Measurements from ENCODE around the gene SLC8A2.

The SLC8A2 gene

DNA sequence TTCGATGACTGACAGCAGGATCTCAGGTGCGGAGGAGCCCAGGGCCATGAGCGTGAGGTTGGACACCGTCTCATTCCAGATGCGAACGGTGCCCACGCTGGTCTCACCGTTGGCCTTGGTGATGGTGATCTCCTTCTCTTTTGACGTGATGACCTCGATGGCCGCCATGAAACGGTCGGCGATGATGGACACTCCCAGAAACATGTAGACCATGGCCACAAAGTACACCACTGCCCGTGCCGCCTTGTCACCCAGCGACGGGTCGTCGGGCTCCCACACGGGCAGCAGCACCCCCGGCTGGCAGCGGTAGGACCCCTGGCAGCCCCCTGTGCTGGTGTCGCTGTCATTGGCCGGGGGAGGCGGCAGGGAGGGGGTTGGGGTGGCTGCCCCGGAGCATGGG is 5.7 kb downstream of the SLC8A2 start:
- no peak overlapping the region for H2AFZ ChIP-seq (ENCODE audit: low read length)
- peaks cover 93% of the 10 kb centered on the region for H3K27me3 ChIP-seq (replicated peaks; ENCODE audit: insufficient read depth, low read length)
- no peaks in the 10 kb centered on the region for H3K9me2 ChIP-seq (replicated peaks; ENCODE audit: insufficient read depth, low read length)
- H3K79me2 ChIP-seq (ENCODE audit: low read length) = no peaks in the 10 kb centered on the region
- no peak overlapping the region for H3K4me3 ChIP-seq (ENCODE audit: low read length)
- H3K27ac ChIP-seq (ENCODE audit: low read length) = no peak overlapping the region
- H3F3A ChIP-seq (ENCODE audit: insufficient read depth, low read length) = no peaks in the 10 kb centered on the region
- no peaks in the 10 kb centered on the region for H4K20me1 ChIP-seq (ENCODE audit: insufficient read depth, low read length)
- H3K4me1 ChIP-seq (ENCODE audit: low read length) = no peaks in the 10 kb centered on the region
- no peaks in the 10 kb centered on the region for H3K36me3 ChIP-seq (replicated peaks; ENCODE audit: insufficient read depth, low read length)
- H3K4me2 ChIP-seq (ENCODE audit: low read depth, low read length) = no peak overlapping the region
- no peak for DNase-seq
- no peak for TF ChIP-seq EZH2phosphoT487 (IDR thresholded peaks at IDR 0.05; ENCODE audit: low read length)
- TF ChIP-seq EZH2 (optimal IDR thresholded peaks at IDR 0.05; ENCODE audit: low read depth, low read length) = no peak
- TF ChIP-seq, protein P1, sequence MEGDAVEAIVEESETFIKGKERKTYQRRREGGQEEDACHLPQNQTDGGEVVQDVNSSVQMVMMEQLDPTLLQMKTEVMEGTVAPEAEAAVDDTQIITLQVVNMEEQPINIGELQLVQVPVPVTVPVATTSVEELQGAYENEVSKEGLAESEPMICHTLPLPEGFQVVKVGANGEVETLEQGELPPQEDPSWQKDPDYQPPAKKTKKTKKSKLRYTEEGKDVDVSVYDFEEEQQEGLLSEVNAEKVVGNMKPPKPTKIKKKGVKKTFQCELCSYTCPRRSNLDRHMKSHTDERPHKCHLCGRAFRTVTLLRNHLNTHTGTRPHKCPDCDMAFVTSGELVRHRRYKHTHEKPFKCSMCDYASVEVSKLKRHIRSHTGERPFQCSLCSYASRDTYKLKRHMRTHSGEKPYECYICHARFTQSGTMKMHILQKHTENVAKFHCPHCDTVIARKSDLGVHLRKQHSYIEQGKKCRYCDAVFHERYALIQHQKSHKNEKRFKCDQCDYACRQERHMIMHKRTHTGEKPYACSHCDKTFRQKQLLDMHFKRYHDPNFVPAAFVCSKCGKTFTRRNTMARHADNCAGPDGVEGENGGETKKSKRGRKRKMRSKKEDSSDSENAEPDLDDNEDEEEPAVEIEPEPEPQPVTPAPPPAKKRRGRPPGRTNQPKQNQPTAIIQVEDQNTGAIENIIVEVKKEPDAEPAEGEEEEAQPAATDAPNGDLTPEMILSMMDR (IDR thresholded peaks at IDR 0.05; ENCODE audit: low read length) = no peak
- H3K9me3 ChIP-seq (replicated peaks; ENCODE audit: insufficient read depth, low read length) = no peaks in the 10 kb centered on the region
- H3K9ac ChIP-seq (ENCODE audit: low read length) = no peak overlapping the region

DNA sequence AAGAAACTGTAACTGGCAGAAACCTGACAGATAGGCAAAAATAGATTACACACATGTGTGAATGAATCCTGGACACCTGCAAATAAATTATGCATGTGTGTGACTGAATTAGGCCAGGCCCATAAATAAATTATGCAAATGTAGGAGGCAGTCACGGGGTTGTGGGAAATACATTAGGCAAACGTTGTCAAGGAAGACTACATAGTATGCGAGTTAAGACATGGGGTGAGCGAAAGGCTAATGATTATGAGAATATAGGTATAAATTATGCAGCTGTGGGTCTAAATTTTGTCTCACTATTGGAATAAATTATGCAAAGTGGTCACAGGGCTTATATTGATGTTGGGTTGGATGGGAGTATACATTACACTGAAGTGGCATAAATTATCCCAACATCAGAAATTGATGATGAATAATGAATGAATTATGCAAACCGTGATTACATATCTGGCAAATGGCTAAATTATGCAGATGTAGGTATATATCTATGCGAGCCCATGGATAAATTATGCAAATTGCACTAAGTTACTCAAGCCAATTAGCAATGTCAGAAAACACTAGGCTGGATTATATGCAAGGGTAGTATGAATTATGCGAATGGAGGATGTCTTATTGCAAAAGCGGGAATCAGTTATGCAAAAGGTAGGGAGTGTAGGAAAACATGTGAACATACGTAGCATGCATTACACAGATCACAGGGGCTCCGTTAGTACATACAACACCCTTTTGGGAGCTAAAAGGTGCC is 6.8 kb downstream of the SLC8A2 start:
- Histone ChIP-seq H3K9me2 (replicated peaks; ENCODE audit: insufficient read depth, low read length) (no peaks in the 10 kb centered on the region), H3K36me3 (replicated peaks; ENCODE audit: insufficient read depth, low read length) (no peaks in the 10 kb centered on the region), H3K9me3 (replicated peaks; ENCODE audit: insufficient read depth, low read length) (no peaks in the 10 kb centered on the region), H3K27me3 (replicated peaks; ENCODE audit: insufficient read depth, low read length) (peaks cover 86% of the 10 kb centered on the region), H3K4me3 (ENCODE audit: low read length) (no peak overlapping the region), H3K4me1 (ENCODE audit: low read length) (no peaks in the 10 kb centered on the region), H4K20me1 (ENCODE audit: insufficient read depth, low read length) (no peaks in the 10 kb centered on the region), H3K79me2 (ENCODE audit: low read length) (no peaks in the 10 kb centered on the region), H3K9ac (ENCODE audit: low read length) (no peak overlapping the region), H2AFZ (ENCODE audit: low read length) (no peak overlapping the region), H3K4me2 (ENCODE audit: low read depth, low read length) (no peak overlapping the region), H3K27ac (ENCODE audit: low read length) (no peak overlapping the region), H3F3A (ENCODE audit: insufficient read depth, low read length) (no peaks in the 10 kb centered on the region)
- DNase-seq = no peak
- no peak for TF ChIP-seq EZH2 (optimal IDR thresholded peaks at IDR 0.05; ENCODE audit: low read depth, low read length)
- TF ChIP-seq, protein P1 (IDR thresholded peaks at IDR 0.05; ENCODE audit: low read length) = no peak
- TF ChIP-seq EZH2phosphoT487 (IDR thresholded peaks at IDR 0.05; ENCODE audit: low read length) = no peak

DNA sequence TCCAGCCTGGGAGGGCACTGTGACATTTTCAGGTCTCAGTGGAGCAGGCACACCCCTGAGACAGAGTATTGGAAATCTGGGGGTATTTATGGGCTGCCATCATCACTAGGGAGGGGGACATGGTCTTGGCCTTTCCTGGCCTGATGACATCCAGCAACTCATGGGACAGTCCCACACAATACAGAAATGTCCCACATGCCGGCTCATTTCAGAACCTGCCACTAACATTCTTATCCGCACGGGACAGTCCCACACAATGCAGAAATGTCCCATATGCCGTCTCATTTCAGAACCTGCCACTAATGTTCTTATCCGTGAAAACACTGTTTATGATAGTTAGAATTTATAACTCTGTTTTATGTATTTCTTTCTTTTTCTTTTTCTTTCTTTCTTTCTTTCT is 9.8 kb downstream of the SLC8A2 start:
- Histone ChIP-seq H3K4me3 (ENCODE audit: low read length) (no peak overlapping the region), H3K4me1 (ENCODE audit: low read length) (no peaks in the 10 kb centered on the region), H3K27me3 (replicated peaks; ENCODE audit: insufficient read depth, low read length) (peaks cover 83% of the 10 kb centered on the region), H2AFZ (ENCODE audit: low read length) (no peak overlapping the region), H3F3A (ENCODE audit: insufficient read depth, low read length) (no peaks in the 10 kb centered on the region), H3K9me3 (replicated peaks; ENCODE audit: insufficient read depth, low read length) (no peaks in the 10 kb centered on the region), H4K20me1 (ENCODE audit: insufficient read depth, low read length) (no peaks in the 10 kb centered on the region), H3K9me2 (replicated peaks; ENCODE audit: insufficient read depth, low read length) (no peaks in the 10 kb centered on the region), H3K79me2 (ENCODE audit: low read length) (no peaks in the 10 kb centered on the region), H3K36me3 (replicated peaks; ENCODE audit: insufficient read depth, low read length) (no peaks in the 10 kb centered on the region), H3K27ac (ENCODE audit: low read length) (no peak overlapping the region), H3K4me2 (ENCODE audit: low read depth, low read length) (no peak overlapping the region), H3K9ac (ENCODE audit: low read length) (no peak overlapping the region)
- TF ChIP-seq, protein P1 (IDR thresholded peaks at IDR 0.05; ENCODE audit: low read length) = no peak
- TF ChIP-seq EZH2phosphoT487 (IDR thresholded peaks at IDR 0.05; ENCODE audit: low read length) (no peak), EZH2 (optimal IDR thresholded peaks at IDR 0.05; ENCODE audit: low read depth, low read length) (no peak)
- no peak for DNase-seq
